Activated CD4-positive, alpha-beta T cell treated with anti-CD3 and anti-CD28 coated beads for 4 hours (primary cell): Measurements from ENCODE around the gene PRICKLE3.

Source experiments
- DNase-seq, 2 donors: peaks; one replicate each; pipeline ENCODE4 v3.0.0-alpha.2; 2020

Gene PRICKLE3

GRCh38 chrX:49204709-49205108 lies 18.5 kb upstream of the PRICKLE3 start:
- no peak for DNase-seq

- DNase-seq: no peak
These were observed 17.8 kb upstream of the PRICKLE3 start for GRCh38 chrX:49204017-49204416.

GRCh38 chrX:49203536-49203935 lies 17.4 kb upstream of the PRICKLE3 start:
- DNase-seq: no peak

- no peak for DNase-seq
These were observed 15.8 kb upstream of the PRICKLE3 start for GRCh38 chrX:49202022-49202421.

GRCh38 chrX:49199906-49200771 lies 14.0 kb upstream of the PRICKLE3 start, which contains the start of gene SYP:
Gene SYP (minus strand): TSS chrX:49200193. CDS start chrX:49200186, 7 bp downstream.
- DNase-seq: peak; percentile 83 to 88

GRCh38 chrX:49199315-49199595 lies 13.1 kb upstream of the PRICKLE3 start:
- no peak for DNase-seq

GRCh38 chrX:49198540-49199314 lies 12.6 kb upstream of the PRICKLE3 start:
- DNase-seq: no peak

- no peak for DNase-seq
These were observed 11.4 kb upstream of the PRICKLE3 start for GRCh38 chrX:49197543-49198087.

GRCh38 chrX:49193542-49193964 lies 7.4 kb upstream of the PRICKLE3 start:
- DNase-seq: no peak

- DNase-seq: no peak
These were observed 6.7 kb upstream of the PRICKLE3 start for GRCh38 chrX:49192722-49193328.

GRCh38 chrX:49191574-49192011 lies 5.4 kb upstream of the PRICKLE3 start:
- no peak for DNase-seq

GRCh38 chrX:49190821-49191573 lies 4.8 kb upstream of the PRICKLE3 start:
- peak; percentile 82 to 83 for DNase-seq

- DNase-seq: no peak
These were observed 3.4 kb upstream of the PRICKLE3 start for GRCh38 chrX:49189606-49190005.

- DNase-seq: no peak
These were observed 2.4 kb upstream of the PRICKLE3 start for GRCh38 chrX:49188468-49189076.

- DNase-seq: no peak
These were observed 1.4 kb upstream of the PRICKLE3 start for GRCh38 chrX:49187526-49187925.

- DNase-seq: no peak
These were observed 838 bp upstream of the PRICKLE3 start for GRCh38 chrX:49187028-49187394.

GRCh38 chrX:49184294-49185281 lies 1.6 kb downstream of the PRICKLE3 start:
- DNase-seq: peak in 1 of 2 donors; percentile 12

GRCh38 chrX:49183701-49184281 lies 2.4 kb downstream of the PRICKLE3 start:
- DNase-seq: no peak

GRCh38 chrX:49179358-49179757 lies 6.8 kb downstream of the PRICKLE3 start:
- no peak for DNase-seq

- no peak for DNase-seq
These were observed 7.6 kb downstream of the PRICKLE3 start for GRCh38 chrX:49178537-49178936.
